ENCODE measurements around the gene DSE.

DSE gene

GRCh38 chr6:116482780-116483179, 112.0 kb downstream of the DSE start:
- DNase-seq (ENCODE audit: low read depth), result no peak

- DNase-seq (ENCODE audit: low read depth), result no peak
Observed at GRCh38 chr6:116483616-116484015, 112.9 kb downstream of the DSE start.

GRCh38 chr6:116485559-116486184, 114.9 kb downstream of the DSE start:
- no peak for DNase-seq (ENCODE audit: low read depth)

GRCh38 chr6:116491610-116492330, 121.0 kb downstream of the DSE start:
- DNase-seq (ENCODE audit: low read depth), result no peak

GRCh38 chr6:116492331-116493067, 121.8 kb downstream of the DSE start:
- no peak for DNase-seq (ENCODE audit: low read depth)

Measured in activated T-cell treated with anti-CD3 and anti-CD28 coated beads for 48 hours (primary cell).